AG09319 (cell line): ENCODE data around the gene CNTN4.

Source experiments
- DNase-seq: peaks from one replicate; pipeline ENCODE4 v3.0.0-alpha.2; 2010; ENCODE audit warnings: low read depth; ENCODE audit errors: extremely low read depth
- TF ChIP-seq, protein P1 (sequence below): IDR thresholded peaks from 2 replicates; pipeline ENCODE4 v1.5.1; 2011; ENCODE audit warnings: low read depth, mild to moderate bottlenecking, inconsistent platforms, low read length, moderate library complexity

The CNTN4 gene

DNA sequence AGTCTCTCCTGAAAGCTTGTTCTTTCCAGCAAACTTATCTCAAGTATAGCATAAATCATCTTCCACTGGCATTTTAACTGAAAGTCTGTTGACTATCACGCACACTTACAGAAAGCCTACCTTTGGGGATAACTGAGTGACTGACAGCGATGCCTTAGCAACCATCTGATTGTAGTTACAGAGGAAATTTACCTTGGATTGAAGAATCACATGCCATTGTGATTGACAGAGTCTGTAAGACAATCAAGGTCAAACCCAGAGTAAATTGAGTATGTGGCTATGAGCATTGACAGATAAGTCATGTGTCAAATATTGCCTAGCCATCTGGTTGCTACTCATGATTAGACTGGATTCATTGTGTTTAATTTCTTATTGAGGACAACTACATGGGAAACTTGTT, 82.0 kb downstream of the CNTN4 start:
- TF ChIP-seq, protein P1, sequence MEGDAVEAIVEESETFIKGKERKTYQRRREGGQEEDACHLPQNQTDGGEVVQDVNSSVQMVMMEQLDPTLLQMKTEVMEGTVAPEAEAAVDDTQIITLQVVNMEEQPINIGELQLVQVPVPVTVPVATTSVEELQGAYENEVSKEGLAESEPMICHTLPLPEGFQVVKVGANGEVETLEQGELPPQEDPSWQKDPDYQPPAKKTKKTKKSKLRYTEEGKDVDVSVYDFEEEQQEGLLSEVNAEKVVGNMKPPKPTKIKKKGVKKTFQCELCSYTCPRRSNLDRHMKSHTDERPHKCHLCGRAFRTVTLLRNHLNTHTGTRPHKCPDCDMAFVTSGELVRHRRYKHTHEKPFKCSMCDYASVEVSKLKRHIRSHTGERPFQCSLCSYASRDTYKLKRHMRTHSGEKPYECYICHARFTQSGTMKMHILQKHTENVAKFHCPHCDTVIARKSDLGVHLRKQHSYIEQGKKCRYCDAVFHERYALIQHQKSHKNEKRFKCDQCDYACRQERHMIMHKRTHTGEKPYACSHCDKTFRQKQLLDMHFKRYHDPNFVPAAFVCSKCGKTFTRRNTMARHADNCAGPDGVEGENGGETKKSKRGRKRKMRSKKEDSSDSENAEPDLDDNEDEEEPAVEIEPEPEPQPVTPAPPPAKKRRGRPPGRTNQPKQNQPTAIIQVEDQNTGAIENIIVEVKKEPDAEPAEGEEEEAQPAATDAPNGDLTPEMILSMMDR, result no peak
- no peak for DNase-seq

DNA sequence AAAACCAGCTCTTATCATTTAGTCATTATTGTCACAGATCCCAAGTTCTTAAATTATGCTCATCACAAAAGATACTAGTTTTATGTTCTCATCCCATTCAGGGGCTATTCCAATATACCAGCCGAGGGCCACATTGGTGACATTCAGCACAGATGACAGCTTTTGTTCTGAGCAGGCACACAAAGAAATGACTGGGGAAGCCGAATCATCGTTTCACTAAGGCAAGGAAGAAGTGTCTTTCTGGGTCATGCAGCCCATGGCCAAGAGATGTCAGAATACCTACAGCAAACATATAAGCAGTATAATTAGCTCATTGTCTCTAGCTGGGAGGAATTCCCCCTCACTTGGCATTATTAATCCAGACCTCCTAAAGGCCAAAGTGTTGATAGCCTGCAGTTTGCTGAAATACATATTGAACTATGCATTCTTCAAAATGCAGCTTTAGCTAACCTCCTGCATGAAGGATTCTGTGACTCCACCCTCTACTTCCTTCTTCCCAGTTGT, 100.2 kb downstream of the CNTN4 start:
- DNase-seq, result no peak
- TF ChIP-seq, protein P1, result no peak

DNA sequence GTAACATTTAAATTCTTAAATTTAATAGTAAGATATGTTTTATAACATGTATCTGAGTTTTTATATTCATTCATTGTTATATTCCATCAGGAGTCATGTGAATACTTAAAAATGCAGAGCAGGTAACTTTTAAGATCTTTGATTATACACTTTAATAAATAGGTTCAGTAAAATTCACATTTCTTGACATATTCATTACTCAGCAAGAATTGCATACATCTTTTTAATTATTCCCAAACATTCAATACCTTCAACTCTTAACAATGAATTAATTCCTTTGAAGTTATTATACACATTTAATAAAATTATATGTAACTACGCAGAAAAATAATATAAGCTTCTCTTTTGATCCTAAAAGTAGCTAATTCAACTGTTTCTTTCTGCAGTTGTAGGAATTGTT, 105.4 kb downstream of the CNTN4 start:
- DNase-seq, result no peak
- TF ChIP-seq, protein P1, result no peak

DNA sequence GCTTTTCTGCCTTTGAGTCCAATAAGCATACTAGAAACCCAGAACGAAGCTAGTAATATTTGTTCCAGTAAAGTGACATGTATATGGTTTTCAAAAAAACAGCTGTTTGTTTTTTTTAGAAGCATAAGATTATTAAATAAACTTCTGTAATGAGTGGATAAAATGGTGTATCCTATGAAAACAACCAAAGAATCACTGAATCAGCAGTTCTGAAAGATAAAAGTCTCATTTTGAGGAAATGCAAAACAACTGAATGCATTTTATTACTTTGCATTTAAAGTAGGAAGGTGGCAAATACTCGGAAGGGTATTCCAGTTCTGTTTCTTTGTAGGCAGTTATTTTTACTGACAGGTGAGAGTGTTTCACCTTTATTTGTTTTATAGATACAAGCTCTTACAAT, 107.0 kb downstream of the CNTN4 start:
- TF ChIP-seq, protein P1, result no peak
- DNase-seq, result no peak

DNA sequence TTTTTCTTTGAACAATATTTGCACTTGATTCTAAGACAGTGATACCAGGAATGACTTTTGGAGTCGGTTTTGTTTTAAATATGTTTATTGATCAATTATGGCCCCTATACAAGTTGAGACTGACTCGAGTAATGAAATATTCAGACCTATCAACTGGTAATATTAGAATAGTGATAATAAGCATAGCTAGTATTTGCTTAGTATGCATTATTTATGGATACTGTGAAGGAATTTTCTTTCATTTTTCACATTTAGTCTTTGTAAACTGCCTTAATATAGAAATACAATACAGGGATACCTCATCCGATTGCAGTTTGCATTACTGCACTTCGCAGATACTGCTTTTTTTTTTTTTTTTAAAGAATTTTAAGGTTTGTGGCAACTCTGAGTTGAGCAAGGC, 107.9 kb downstream of the CNTN4 start:
- TF ChIP-seq, protein P1, result no peak
- no peak for DNase-seq

DNA sequence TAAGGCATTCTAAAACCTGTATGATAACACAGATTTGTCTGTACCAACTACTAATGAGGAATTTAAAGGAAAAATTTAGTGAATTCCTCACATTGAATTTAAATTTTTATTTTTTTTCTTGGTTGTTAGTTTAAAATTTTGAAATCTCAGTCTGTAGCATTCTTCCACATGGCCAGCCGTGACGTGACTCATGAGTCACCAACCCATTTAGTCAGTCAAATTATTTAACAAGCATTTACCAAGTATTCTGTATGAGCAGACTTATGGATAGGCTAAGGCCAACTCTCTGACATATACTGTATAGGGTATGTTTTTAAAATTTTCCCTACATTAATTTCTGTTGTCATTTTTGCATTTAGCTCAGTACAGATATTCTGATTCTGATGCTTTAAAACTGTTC, 112.9 kb downstream of the CNTN4 start:
- TF ChIP-seq, protein P1, result no peak
- no peak for DNase-seq

DNA sequence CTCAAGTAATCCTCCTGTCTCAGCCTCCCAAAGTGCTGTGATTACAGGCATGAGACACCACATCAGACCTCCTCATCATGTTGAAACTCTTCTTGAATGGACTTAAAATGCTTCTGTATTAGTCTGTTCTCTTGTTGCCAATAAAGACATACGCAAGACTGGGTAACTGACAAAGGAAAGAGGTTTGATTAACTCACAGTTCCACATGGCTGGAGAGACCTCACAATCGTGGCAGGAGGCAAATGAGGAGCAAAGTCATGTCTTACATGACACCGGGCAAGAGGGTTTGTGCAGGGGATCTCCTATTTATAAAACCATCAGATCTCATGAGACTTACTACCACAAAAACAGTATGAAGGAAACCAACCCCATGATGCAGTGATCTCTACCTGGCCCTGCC, 113.5 kb downstream of the CNTN4 start:
- TF ChIP-seq, protein P1, result no peak

More for the DNA sequence above, 113.5 kb downstream of the CNTN4 start:
- DNase-seq, result no peak
